Measurements from ENCODE around the gene PIN1. TPM values are rescaled to one million over a fixed set of nuclear protein-coding genes. Genes with fewer than 3 reads are reported as not detected.

PIN1 gene
- total and polyA plus RNA-seq, 2 of the 13 experiments (the other 11 are each of a cell fraction or from before 2014, with no cell fraction given), result 31.9 to 72.0 TPM

GRCh38 chr19:9818734-9819595 lies 16.2 kb upstream of the PIN1 start, which contains the start of gene FBXL12 (continued):
- TF ChIP-seq, protein P1, sequence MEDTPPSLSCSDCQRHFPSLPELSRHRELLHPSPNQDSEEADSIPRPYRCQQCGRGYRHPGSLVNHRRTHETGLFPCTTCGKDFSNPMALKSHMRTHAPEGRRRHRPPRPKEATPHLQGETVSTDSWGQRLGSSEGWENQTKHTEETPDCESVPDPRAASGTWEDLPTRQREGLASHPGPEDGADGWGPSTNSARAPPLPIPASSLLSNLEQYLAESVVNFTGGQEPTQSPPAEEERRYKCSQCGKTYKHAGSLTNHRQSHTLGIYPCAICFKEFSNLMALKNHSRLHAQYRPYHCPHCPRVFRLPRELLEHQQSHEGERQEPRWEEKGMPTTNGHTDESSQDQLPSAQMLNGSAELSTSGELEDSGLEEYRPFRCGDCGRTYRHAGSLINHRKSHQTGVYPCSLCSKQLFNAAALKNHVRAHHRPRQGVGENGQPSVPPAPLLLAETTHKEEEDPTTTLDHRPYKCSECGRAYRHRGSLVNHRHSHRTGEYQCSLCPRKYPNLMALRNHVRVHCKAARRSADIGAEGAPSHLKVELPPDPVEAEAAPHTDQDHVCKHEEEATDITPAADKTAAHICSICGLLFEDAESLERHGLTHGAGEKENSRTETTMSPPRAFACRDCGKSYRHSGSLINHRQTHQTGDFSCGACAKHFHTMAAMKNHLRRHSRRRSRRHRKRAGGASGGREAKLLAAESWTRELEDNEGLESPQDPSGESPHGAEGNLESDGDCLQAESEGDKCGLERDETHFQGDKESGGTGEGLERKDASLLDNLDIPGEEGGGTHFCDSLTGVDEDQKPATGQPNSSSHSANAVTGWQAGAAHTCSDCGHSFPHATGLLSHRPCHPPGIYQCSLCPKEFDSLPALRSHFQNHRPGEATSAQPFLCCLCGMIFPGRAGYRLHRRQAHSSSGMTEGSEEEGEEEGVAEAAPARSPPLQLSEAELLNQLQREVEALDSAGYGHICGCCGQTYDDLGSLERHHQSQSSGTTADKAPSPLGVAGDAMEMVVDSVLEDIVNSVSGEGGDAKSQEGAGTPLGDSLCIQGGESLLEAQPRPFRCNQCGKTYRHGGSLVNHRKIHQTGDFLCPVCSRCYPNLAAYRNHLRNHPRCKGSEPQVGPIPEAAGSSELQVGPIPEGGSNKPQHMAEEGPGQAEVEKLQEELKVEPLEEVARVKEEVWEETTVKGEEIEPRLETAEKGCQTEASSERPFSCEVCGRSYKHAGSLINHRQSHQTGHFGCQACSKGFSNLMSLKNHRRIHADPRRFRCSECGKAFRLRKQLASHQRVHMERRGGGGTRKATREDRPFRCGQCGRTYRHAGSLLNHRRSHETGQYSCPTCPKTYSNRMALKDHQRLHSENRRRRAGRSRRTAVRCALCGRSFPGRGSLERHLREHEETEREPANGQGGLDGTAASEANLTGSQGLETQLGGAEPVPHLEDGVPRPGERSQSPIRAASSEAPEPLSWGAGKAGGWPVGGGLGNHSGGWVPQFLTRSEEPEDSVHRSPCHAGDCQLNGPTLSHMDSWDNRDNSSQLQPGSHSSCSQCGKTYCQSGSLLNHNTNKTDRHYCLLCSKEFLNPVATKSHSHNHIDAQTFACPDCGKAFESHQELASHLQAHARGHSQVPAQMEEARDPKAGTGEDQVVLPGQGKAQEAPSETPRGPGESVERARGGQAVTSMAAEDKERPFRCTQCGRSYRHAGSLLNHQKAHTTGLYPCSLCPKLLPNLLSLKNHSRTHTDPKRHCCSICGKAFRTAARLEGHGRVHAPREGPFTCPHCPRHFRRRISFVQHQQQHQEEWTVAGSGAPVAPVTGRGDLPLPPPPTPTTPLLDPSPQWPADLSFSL (CRISPR knock-in tag; IDR thresholded peaks at IDR 0.05), result no peak
- no peak for TF ChIP-seq ZNF660 (CRISPR knock-in tag; IDR thresholded peaks at IDR 0.05; ENCODE audit: borderline replicate concordance, low read depth)
- TF ChIP-seq NCOA2 (CRISPR knock-in tag; IDR thresholded peaks at IDR 0.05), result 0 out of 2 replicates have a peak, but pooled peaks have one; percentile 14
- TF ChIP-seq ZNF772 (CRISPR knock-in tag; IDR thresholded peaks at IDR 0.05), result no peak
- no peak for TF ChIP-seq ARNT (IDR thresholded peaks at IDR 0.05)
- TF ChIP-seq ZNF33A (CRISPR knock-in tag; IDR thresholded peaks at IDR 0.05; ENCODE audit: borderline replicate concordance), result no peak
- TF ChIP-seq IRF1 (CRISPR knock-in tag; IDR thresholded peaks at IDR 0.05; ENCODE audit: low read depth), result no peak
- TF ChIP-seq ZZZ3 (CRISPR knock-in tag; IDR thresholded peaks at IDR 0.05; ENCODE audit: borderline replicate concordance), result no peak
- TF ChIP-seq ZFYVE20 (CRISPR knock-in tag; IDR thresholded peaks at IDR 0.05; ENCODE audit: borderline replicate concordance, low read depth), result 0 out of 2 replicates have a peak, but pooled peaks have one; percentile 16
- TF ChIP-seq ZNF207 (IDR thresholded peaks at IDR 0.05; ENCODE audit: borderline replicate concordance), result no peak
- TF ChIP-seq SIN3B (IDR thresholded peaks at IDR 0.05; ENCODE audit: low read length), result peak; percentile 96
- 0 out of 2 replicates have a peak, but pooled peaks have one; percentile 78 for TF ChIP-seq ZBTB3 (CRISPR knock-in tag; IDR thresholded peaks at IDR 0.05; ENCODE audit: borderline replicate concordance, low read depth)
- TF ChIP-seq, protein P2, sequence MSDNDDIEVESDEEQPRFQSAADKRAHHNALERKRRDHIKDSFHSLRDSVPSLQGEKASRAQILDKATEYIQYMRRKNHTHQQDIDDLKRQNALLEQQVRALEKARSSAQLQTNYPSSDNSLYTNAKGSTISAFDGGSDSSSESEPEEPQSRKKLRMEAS (IDR thresholded peaks at IDR 0.05), result peak; percentile 59; the same call in 1 of the 2 replicates
- TF ChIP-seq ZNF761 (CRISPR knock-in tag; conservative IDR thresholded peaks at IDR 0.05), result no peak
- TF ChIP-seq TFDP1 (CRISPR knock-in tag; IDR thresholded peaks at IDR 0.05; ENCODE audit: borderline replicate concordance), result peak; percentile 51; the same call in 1 of the 2 replicates
- TF ChIP-seq ZFP36 (IDR thresholded peaks at IDR 0.05; ENCODE audit: borderline replicate concordance, low read depth, low read length, partially characterized antibody), result no peak
- TF ChIP-seq ZNF850 (CRISPR knock-in tag; conservative IDR thresholded peaks at IDR 0.05), result no peak
